ENCODE data around the gene ATP1A2.

ATP1A2 gene

GRCh38 chr1:160148121-160148520 is 32.6 kb downstream of the ATP1A2 start:
- no peak for DNase-seq (ENCODE audit: low read depth)

- no peak for DNase-seq (ENCODE audit: low read depth)
These were observed 33.7 kb downstream of the ATP1A2 start for GRCh38 chr1:160149233-160149632.

- no peak for DNase-seq (ENCODE audit: low read depth)
These were observed 34.2 kb downstream of the ATP1A2 start for GRCh38 chr1:160149716-160150115.

- DNase-seq (ENCODE audit: low read depth), result no peak
These were observed 35.7 kb downstream of the ATP1A2 start, which contains the start of gene ATP1A4 for GRCh38 chr1:160151303-160151702. Gene ATP1A4, plus strand, starts transcription at chr1:160151603. Its CDS starts 438 bp downstream, at chr1:160152041.

GRCh38 chr1:160154790-160155189 is 39.2 kb downstream of the ATP1A2 start:
- no peak for DNase-seq (ENCODE audit: low read depth)

GRCh38 chr1:160156361-160156760 is 40.8 kb downstream of the ATP1A2 start:
- DNase-seq (ENCODE audit: low read depth), result no peak

GRCh38 chr1:160157174-160157573 is 41.6 kb downstream of the ATP1A2 start:
- DNase-seq (ENCODE audit: low read depth), result no peak

GRCh38 chr1:160158031-160158430 is 42.5 kb downstream of the ATP1A2 start:
- DNase-seq (ENCODE audit: low read depth), result no peak

- DNase-seq (ENCODE audit: low read depth), result no peak
These were observed 43.0 kb downstream of the ATP1A2 start for GRCh38 chr1:160158534-160158933.

GRCh38 chr1:160159846-160160245 is 44.3 kb downstream of the ATP1A2 start:
- DNase-seq (ENCODE audit: low read depth), result no peak

GRCh38 chr1:160161965-160162705 is 46.6 kb downstream of the ATP1A2 start:
- no peak for DNase-seq (ENCODE audit: low read depth)

- DNase-seq (ENCODE audit: low read depth), result no peak
These were observed 47.4 kb downstream of the ATP1A2 start for GRCh38 chr1:160162931-160163330.

GRCh38 chr1:160163615-160164014 is 48.1 kb downstream of the ATP1A2 start:
- DNase-seq (ENCODE audit: low read depth), result no peak

GRCh38 chr1:160164121-160164520 is 48.6 kb downstream of the ATP1A2 start:
- DNase-seq (ENCODE audit: low read depth), result no peak

- no peak for DNase-seq (ENCODE audit: low read depth)
These were observed 50.8 kb downstream of the ATP1A2 start for GRCh38 chr1:160166166-160166868.

- DNase-seq (ENCODE audit: low read depth), result no peak
These were observed 51.5 kb downstream of the ATP1A2 start for GRCh38 chr1:160167056-160167455.

GRCh38 chr1:160167580-160167979 is 52.0 kb downstream of the ATP1A2 start:
- DNase-seq (ENCODE audit: low read depth), result no peak

- DNase-seq (ENCODE audit: low read depth), result no peak
These were observed 52.5 kb downstream of the ATP1A2 start for GRCh38 chr1:160168016-160168415.

GRCh38 chr1:160168609-160169369 is 53.2 kb downstream of the ATP1A2 start:
- DNase-seq (ENCODE audit: low read depth), result no peak

GRCh38 chr1:160169553-160170399 is 54.2 kb downstream of the ATP1A2 start:
- DNase-seq (ENCODE audit: low read depth), result peak; percentile 21

- DNase-seq (ENCODE audit: low read depth), result no peak
These were observed 55.8 kb downstream of the ATP1A2 start for GRCh38 chr1:160171354-160171753.

GRCh38 chr1:160171980-160172379 is 56.4 kb downstream of the ATP1A2 start:
- no peak for DNase-seq (ENCODE audit: low read depth)
